ENCODE data around the gene SNX5.
"Not testable (repeated sequence)": the region's sequence is repeated elsewhere in the genome, so short reads cannot be mapped to it uniquely, and the experiment has no call there.

The SNX5 gene

DNA sequence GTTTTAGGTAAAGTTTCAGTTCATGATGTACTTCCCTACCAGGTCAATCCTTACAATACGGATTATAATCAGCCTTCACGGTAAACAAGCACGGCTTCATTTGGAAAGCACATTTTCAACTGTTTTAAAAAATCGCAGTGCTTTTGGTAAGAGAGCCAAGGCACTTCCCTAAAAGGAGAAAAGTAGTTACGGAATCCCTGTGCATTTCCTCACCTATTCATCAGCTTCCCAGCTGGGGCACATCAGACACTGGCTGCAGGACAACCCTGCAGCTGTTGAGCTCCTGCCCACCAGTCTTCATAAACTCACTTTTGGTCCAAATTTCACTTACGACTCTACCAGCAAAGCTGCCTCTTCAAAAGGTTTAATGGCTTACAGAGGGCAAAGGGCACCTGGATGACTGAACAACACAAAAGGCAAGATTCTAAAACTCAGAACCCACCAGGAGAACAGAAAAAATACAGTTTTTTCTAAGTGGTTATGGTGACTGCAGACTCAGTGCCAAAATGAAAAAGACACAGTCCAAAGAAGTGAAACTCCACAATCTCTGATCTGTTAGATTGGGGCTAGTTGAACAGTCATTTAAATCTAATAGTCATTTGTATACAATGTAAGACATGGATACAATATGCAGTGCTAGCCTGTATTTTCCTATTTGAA is 7.5 kb downstream of the SNX5 start:
- Histone ChIP-seq H3K9me3 (ENCODE audit: insufficient read depth, low read length, severe bottlenecking) (no peaks in the 10 kb centered on the region), H3K4me3 (ENCODE audit: low read depth in 1 of 2, low read length in 2 of 2) (no peak overlapping the region), H3K27ac (ENCODE audit: low read length) (peak overlapping the region; percentile 26; the same call in 1 of the 2 replicates), H3K79me2 (ENCODE audit: insufficient read depth, low read length) (peaks cover 100% of the 10 kb centered on the region), H4K20me1 (ENCODE audit: insufficient read depth, low read length) (peaks cover 99% of the 10 kb centered on the region), H3K4me2 (ENCODE audit: insufficient read depth, low read length) (peak overlapping the region; percentile 45; the same call in 1 of the 2 replicates), H3K36me3 (ENCODE audit: insufficient read depth, low read length) (peaks cover 95% of the 10 kb centered on the region), H3K9ac (ENCODE audit: low read depth, low read length) (peak overlapping the region; percentile 24), H3K27me3 (ENCODE audit: insufficient read depth, low read length, poor library complexity) (no peaks in the 10 kb centered on the region), H2AFZ (ENCODE audit: low read depth, low read length) (no peak overlapping the region), H3K4me1 (ENCODE audit: insufficient read depth, low read length) (peaks cover 73% of the 10 kb centered on the region)
- no peak for TF ChIP-seq EZH2 (IDR thresholded peaks at IDR 0.05; ENCODE audit: borderline replicate concordance, low read depth, low read length, severe bottlenecking)
- no peak for TF ChIP-seq CTCF (IDR thresholded peaks at IDR 0.05; ENCODE audit: borderline replicate concordance, extremely low read depth, low read length, poor library complexity, severe bottlenecking)
- no peak for DNase-seq
- no peak for ATAC-seq (ENCODE audit: insufficient read depth, low read depth)

- Histone ChIP-seq H3K36me3 (ENCODE audit: insufficient read depth, low read length) (peaks cover 95% of the 10 kb centered on the region), H3K79me2 (ENCODE audit: insufficient read depth, low read length) (peaks cover 100% of the 10 kb centered on the region), H4K20me1 (ENCODE audit: insufficient read depth, low read length) (peaks cover 99% of the 10 kb centered on the region), H3K4me2 (ENCODE audit: insufficient read depth, low read length) (peak overlapping the region; percentile 45; the same call in 1 of the 2 replicates), H3K4me1 (ENCODE audit: insufficient read depth, low read length) (peaks cover 67% of the 10 kb centered on the region)
- H3K27me3 ChIP-seq (ENCODE audit: insufficient read depth, low read length, poor library complexity); H3K27ac ChIP-seq (ENCODE audit: low read length); H3K9me3 ChIP-seq (ENCODE audit: insufficient read depth, low read length, severe bottlenecking); H3K4me3 ChIP-seq (ENCODE audit: low read depth in 1 of 2, low read length in 2 of 2); DNase-seq; H2AFZ ChIP-seq (ENCODE audit: low read depth, low read length); ATAC-seq (ENCODE audit: insufficient read depth, low read depth); H3K9ac ChIP-seq (ENCODE audit: low read depth, low read length): not testable (repeated sequence)
Observed at GRCh38 chr20:17960400-17960885, 8.2 kb downstream of the SNX5 start.

DNA sequence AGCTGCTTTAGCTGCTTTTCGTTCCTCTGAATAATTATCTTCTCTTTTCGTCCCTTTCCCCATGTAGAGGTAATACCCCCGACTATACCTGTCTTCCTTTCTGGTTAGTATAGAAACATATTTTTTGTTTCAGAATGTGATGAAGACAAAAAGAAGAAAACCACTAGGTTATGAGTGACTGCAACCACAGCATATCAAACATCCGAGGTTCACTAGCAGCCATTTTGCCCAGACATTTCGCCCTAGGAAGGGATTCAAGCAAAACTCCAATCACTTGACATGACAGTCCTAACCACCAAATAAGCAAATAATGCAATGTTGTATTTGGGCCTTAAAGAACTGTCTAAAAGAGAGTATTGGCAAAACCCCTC is 9.4 kb downstream of the SNX5 start:
- no peak for ATAC-seq (ENCODE audit: insufficient read depth, low read depth)
- Histone ChIP-seq H3K36me3 (ENCODE audit: insufficient read depth, low read length) (peaks cover 95% of the 10 kb centered on the region), H3K79me2 (ENCODE audit: insufficient read depth, low read length) (peaks cover 100% of the 10 kb centered on the region), H4K20me1 (ENCODE audit: insufficient read depth, low read length) (peaks cover 99% of the 10 kb centered on the region), H3K4me2 (ENCODE audit: insufficient read depth, low read length) (peak overlapping the region; percentile 26; the same call in 1 of the 2 replicates), H3K4me3 (ENCODE audit: low read depth in 1 of 2, low read length in 2 of 2) (no peak overlapping the region), H3K9ac (ENCODE audit: low read depth, low read length) (no peak overlapping the region), H3K4me1 (ENCODE audit: insufficient read depth, low read length) (peaks cover 55% of the 10 kb centered on the region), H3K27ac (ENCODE audit: low read length) (peak overlapping the region; percentile 25; the same call in 1 of the 2 replicates), H3K27me3 (ENCODE audit: insufficient read depth, low read length, poor library complexity) (no peaks in the 10 kb centered on the region), H2AFZ (ENCODE audit: low read depth, low read length) (no peak overlapping the region), H3K9me3 (ENCODE audit: insufficient read depth, low read length, severe bottlenecking) (no peaks in the 10 kb centered on the region)
- no peak for TF ChIP-seq CTCF (IDR thresholded peaks at IDR 0.05; ENCODE audit: borderline replicate concordance, extremely low read depth, low read length, poor library complexity, severe bottlenecking)
- no peak for TF ChIP-seq EZH2 (IDR thresholded peaks at IDR 0.05; ENCODE audit: borderline replicate concordance, low read depth, low read length, severe bottlenecking)
- DNase-seq, result no peak

Data from DND-41 (cell line).